HEK293T (cell line): ENCODE data around the gene NUP85.

ENCODE experiments used
- CTCF ChIA-PET: fragments of 350-600 bp; formaldehyde crosslinking; extraction: SDS; loops from one replicate; lab custom pipeline; 2021; ENCODE audit warnings: antibody characterized with exemption, inconsistent platforms; lab: Yijun Ruan, JAX
- POLR2A ChIA-PET: fragments of 350-600 bp; formaldehyde crosslinking; extraction: SDS; loops from one replicate; lab custom pipeline; 2020; ENCODE audit warnings: antibody characterized with exemption, inconsistent platforms; lab: Yijun Ruan, JAX
- DNase-seq: peaks from one replicate; pipeline ENCODE4 v3.0.0; 2012; ENCODE audit warnings: mixed read lengths; ENCODE audit errors: extremely low spot score
- ARNT ChIP-seq: fragments of 450-650 bp; IDR thresholded peaks from 2 replicates; pipeline ENCODE4 v1.6.1; 2017; ENCODE audit warnings: mild to moderate bottlenecking
- BHLHE40 ChIP-seq: fragments of 450-650 bp; IDR thresholded peaks from 2 replicates; pipeline ENCODE4 v1.6.1; 2016; ENCODE audit warnings: mild to moderate bottlenecking, moderate library complexity, borderline replicate concordance
- CTBP1 ChIP-seq: fragments of 450-650 bp; IDR thresholded peaks from 2 replicates; pipeline ENCODE4 v1.6.1; 2016; ENCODE audit warnings: borderline replicate concordance
- ELF4 ChIP-seq: fragments of 450-650 bp; IDR thresholded peaks from 2 replicates; pipeline ENCODE4 v1.6.1; 2017; ENCODE audit warnings: antibody characterized with exemption
- FOXA1 ChIP-seq: fragments of 450-650 bp; IDR thresholded peaks from 2 replicates; pipeline ENCODE4 v1.6.1; 2016; ENCODE audit warnings: mild to moderate bottlenecking
- FOXK2 ChIP-seq: fragments of 450-650 bp; IDR thresholded peaks from 2 replicates; pipeline ENCODE4 v1.6.1; 2016; ENCODE audit warnings: mild to moderate bottlenecking
- FOXM1 ChIP-seq: fragments of 450-650 bp; IDR thresholded peaks from 2 replicates; pipeline ENCODE4 v1.6.1; 2017; ENCODE audit warnings: mild to moderate bottlenecking, borderline replicate concordance
- HDGF ChIP-seq: fragments of 450-650 bp; IDR thresholded peaks from 2 replicates; pipeline ENCODE4 v1.6.1; 2017; ENCODE audit warnings: antibody characterized with exemption, borderline replicate concordance
- L3MBTL2 ChIP-seq: fragments of 450-650 bp; conservative IDR thresholded peaks from 2 replicates; pipeline ENCODE4 v1.6.1; 2016; ENCODE audit warnings: mild to moderate bottlenecking
- LEF1 ChIP-seq: fragments of 450-650 bp; IDR thresholded peaks from 2 replicates; pipeline ENCODE4 v1.6.1; 2017; ENCODE audit warnings: mild to moderate bottlenecking, borderline replicate concordance
- NFRKB ChIP-seq: fragments of 450-650 bp; IDR thresholded peaks from 2 replicates; pipeline ENCODE4 v1.6.1; 2016; ENCODE audit warnings: mild to moderate bottlenecking, moderate library complexity
- SP1 ChIP-seq: fragments of 450-650 bp; IDR thresholded peaks from 2 replicates; pipeline ENCODE4 v1.6.1; 2017
- SUZ12 ChIP-seq: fragments of 450-650 bp; IDR thresholded peaks from 2 replicates; pipeline ENCODE4 v1.6.1; 2016; ENCODE audit warnings: mild to moderate bottlenecking
- TARDBP ChIP-seq: fragments of 450-650 bp; IDR thresholded peaks from 2 replicates; pipeline ENCODE4 v1.6.1; 2016
- ZNF384 ChIP-seq: fragments of 450-650 bp; IDR thresholded peaks from 2 replicates; pipeline ENCODE4 v1.6.1; 2016
- TF ChIP-seq, protein P1 (sequence below): fragments of 450-650 bp; IDR thresholded peaks from 2 replicates; pipeline ENCODE4 v1.6.1; 2016

The NUP85 gene

DNA sequence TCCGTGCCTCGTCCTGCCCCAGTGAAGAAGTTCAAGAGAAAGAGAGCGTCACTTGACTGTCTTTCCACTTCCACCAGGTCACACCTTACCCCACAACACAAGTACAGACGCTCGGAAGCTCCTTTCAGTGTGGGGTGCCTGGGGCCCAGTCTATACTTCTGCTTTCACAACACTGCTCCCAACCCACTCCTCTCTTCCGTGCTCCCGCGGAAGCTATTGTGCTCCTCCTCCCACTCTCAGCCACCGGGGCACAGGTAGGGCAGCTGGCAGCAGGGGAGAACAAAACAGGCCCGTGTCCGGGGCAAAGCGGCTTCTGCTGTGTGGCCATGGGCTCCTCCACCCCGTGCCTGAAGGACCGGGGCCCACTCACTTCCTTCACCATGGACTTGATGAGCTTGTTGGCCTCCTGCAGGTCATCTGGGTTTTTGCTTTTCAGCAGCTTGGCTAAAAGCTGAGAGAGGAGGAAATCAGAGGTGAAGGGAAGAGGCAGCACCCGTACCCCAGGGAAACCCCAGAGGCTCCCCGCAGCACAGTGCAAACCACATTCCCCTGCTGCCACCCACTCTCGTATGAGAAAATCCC is 37.1 kb downstream of the NUP85 start:
- ChIA-PET CTCF (interaction anchor here (0.5 to 1.0 kb wide), 5 partner anchors 13 to 112 kb away, joined by 3 to 14 read pairs (median 4); partner anchors contain the start of gene MIF4GD), POLR2A (interaction anchor here (0.6 to 2.8 kb wide), 3 partner anchors 28 to 159 kb away, joined by 3 to 10 read pairs (median 3); partner anchors contain the start of gene MIF4GD)
- no peak for TF ChIP-seq ARNT
- TF ChIP-seq L3MBTL2, result no peak
- TF ChIP-seq SP1, result no peak
- no peak for TF ChIP-seq FOXK2
- TF ChIP-seq LEF1, result no peak
- TF ChIP-seq HDGF, result no peak
- TF ChIP-seq NFRKB, result no peak
- no peak for TF ChIP-seq ZNF384
- no peak for TF ChIP-seq TARDBP
- TF ChIP-seq ELF4, result no peak
- TF ChIP-seq SUZ12, result no peak
- TF ChIP-seq BHLHE40, result no peak
- no peak for TF ChIP-seq FOXA1
- TF ChIP-seq, protein P1, sequence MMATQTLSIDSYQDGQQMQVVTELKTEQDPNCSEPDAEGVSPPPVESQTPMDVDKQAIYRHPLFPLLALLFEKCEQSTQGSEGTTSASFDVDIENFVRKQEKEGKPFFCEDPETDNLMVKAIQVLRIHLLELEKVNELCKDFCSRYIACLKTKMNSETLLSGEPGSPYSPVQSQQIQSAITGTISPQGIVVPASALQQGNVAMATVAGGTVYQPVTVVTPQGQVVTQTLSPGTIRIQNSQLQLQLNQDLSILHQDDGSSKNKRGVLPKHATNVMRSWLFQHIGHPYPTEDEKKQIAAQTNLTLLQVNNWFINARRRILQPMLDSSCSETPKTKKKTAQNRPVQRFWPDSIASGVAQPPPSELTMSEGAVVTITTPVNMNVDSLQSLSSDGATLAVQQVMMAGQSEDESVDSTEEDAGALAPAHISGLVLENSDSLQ, result no peak
- TF ChIP-seq CTBP1, result no peak
- no peak for DNase-seq

DNA sequence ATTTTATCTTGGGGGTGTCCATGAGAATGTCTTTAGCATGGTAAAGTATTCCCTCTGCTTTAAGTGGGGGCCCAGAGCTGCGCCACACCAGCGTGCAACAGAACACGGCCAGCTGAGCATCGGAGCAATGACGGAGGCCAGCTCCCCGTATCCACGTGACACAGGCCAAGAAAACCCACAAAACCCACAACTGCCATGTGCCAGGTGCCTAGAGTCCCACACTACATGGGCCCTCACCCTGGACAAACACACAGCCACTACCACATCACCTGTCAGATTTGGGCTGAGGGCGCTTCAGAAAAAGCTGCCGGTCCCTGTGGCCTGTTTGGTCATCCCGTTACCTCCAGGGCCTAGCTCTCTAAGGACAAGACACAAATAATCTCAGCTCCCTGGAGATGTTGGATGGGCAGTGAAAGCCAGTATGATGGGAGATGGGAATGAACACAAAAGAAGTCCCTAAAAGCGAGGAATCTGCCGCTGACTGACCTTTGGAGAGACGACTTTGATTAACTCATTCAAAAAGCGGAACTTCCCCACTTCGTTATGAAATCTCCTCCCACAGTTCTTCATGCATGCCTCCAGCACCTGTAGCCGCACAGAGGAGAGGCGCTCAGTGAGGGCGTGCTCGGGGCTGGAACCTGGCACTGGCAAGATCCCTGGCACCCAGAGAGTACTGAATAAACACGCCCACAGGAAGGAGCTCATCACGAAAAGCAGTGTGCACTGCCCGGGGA is 38.8 kb downstream of the NUP85 start:
- POLR2A ChIA-PET, result interaction anchor here (2.8 kb wide), 1 partner anchor 27 kb away, joined by 10 read pairs; the partner anchor contains the start of gene MIF4GD
- DNase-seq, result no peak
- no peak for TF ChIP-seq ELF4
- TF ChIP-seq CTBP1, result no peak
- TF ChIP-seq SUZ12, result no peak
- TF ChIP-seq TARDBP, result no peak
- no peak for TF ChIP-seq BHLHE40
- CTCF ChIA-PET, result no interaction called here

DNA sequence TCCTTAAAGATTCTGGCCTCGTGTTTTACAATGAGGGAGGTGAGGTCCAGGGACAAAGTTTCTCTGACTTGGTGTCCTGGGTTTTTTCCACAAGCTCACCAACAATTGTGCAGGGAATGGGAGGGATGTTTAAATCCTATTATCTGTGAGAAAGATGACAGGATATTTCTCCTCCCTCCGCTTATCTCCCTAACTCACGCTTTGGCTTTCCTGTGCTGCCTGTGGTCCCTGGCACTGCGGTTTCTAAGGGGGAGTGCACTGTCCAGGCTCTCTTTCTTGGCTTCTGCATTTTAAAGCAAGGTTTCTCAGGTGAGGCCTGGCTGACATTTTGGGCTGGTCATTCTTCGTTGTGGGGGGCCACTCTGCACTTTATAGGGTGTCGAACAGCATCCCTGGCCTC is 39.5 kb downstream of the NUP85 start:
- TF ChIP-seq CTBP1, result no peak
- no peak for TF ChIP-seq LEF1
- TF ChIP-seq SP1, result no peak
- no peak for TF ChIP-seq ELF4
- TF ChIP-seq ZNF384, result no peak
- no peak for TF ChIP-seq HDGF
- TF ChIP-seq FOXA1, result no peak
- TF ChIP-seq L3MBTL2, result no peak
- TF ChIP-seq ARNT, result no peak
- TF ChIP-seq FOXM1, result no peak
- no peak for TF ChIP-seq BHLHE40
- no peak for TF ChIP-seq SUZ12
- TF ChIP-seq TARDBP, result no peak
- TF ChIP-seq NFRKB, result no peak
- TF ChIP-seq, protein P1, result no peak
- TF ChIP-seq FOXK2, result no peak
- no peak for DNase-seq
- POLR2A ChIA-PET, result no interaction called here
- CTCF ChIA-PET, result no interaction called here

DNA sequence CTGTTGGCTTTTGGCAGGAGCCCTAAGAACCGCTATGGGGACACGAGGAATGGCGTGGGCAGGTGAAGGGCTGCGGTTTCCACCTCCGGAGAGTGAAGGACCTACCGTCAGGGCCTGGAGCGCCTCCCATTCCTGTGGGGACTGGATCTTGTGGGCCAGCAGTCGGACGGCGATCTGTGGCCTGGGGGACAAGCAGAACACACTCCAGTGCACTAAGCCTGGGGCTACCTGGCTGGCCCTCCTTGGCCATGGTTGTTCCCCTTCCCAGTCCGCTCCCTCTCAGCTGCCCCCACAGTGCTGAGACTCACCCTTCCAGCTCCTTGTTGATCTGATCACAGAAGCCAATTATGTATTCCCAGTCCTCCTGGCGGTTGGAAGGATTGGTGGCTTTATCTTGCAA is 40.9 kb downstream of the NUP85 start:
- no peak for DNase-seq
- no peak for TF ChIP-seq NFRKB
- ChIA-PET CTCF (interaction anchor here (0.9 kb wide), 1 partner anchor 8 kb away, joined by 4 read pairs; no protein-coding TSS in a partner anchor), POLR2A (interaction anchor here (1.0 kb wide), 1 partner anchor 43 kb away, joined by 3 read pairs; the partner anchor contains the start of gene SLC25A19)

DNA sequence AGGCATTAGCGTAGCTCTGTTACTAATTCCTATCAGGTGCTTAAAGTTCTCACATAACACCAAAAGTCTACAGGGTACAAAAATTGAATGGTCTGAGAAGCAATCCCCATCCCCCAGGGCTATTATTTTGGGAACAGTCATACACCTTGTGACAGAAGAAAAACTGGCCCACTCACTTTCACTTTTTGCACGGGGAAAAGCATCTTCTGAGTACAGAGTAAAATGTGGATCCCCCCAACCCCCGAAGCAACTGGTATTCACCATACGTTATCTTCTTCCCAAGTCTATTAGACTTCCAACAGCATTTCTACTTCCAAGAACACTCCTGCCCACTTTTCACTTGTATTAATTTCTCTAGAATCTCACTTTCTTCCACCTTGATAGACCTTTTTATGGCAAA is 44.1 kb downstream of the NUP85 start:
- TF ChIP-seq, protein P1, result no peak
- CTCF ChIA-PET, result interaction anchor here (2.3 to 3.1 kb wide), 2 partner anchors 9 to 163 kb away, joined by 12 to 24 read pairs; no protein-coding TSS in a partner anchor
- POLR2A ChIA-PET, result interaction anchor here (0.9 to 3.8 kb wide), 5 partner anchors 9 to 44 kb away, joined by 3 to 21 read pairs (median 9); partner anchors contain the start of genes GGA3, MIF4GD, MRPS7 and NUP85

DNA sequence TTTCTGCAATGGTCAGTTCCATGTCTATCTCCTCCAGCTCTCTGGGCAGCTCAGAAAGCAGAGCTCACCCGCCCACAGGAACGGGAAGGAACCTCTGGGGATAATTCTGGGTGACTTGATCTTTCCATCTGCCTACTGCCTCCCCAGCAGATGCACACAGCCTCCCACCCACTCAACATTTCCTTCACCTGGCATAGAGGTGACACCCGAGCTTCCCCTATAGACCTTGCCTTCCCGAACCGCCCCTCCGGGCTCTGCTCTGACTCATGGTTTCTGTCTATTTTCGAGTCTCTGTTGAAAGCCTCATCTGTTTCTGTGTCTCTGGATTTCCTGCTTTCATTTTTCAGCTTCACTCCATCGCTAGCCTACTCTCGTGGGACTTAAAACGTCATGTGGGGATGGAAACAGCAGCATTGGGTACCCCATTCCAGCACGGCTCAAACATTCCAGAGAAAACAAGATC is 44.6 kb downstream of the NUP85 start:
- ChIA-PET CTCF (interaction anchor here (2.3 to 3.1 kb wide), 2 partner anchors 10 to 162 kb away, joined by 12 to 24 read pairs; no protein-coding TSS in a partner anchor), POLR2A (interaction anchor here (0.9 to 3.8 kb wide), 5 partner anchors 10 to 44 kb away, joined by 3 to 21 read pairs (median 9); partner anchors contain the start of genes GGA3, MIF4GD, MRPS7 and NUP85)
- no peak for DNase-seq
- TF ChIP-seq FOXM1, result no peak
- TF ChIP-seq ZNF384, result no peak
- TF ChIP-seq TARDBP, result no peak
- TF ChIP-seq LEF1, result no peak
- TF ChIP-seq, protein P1, result no peak
- no peak for TF ChIP-seq FOXA1
- TF ChIP-seq BHLHE40, result no peak
- no peak for TF ChIP-seq HDGF
- TF ChIP-seq FOXK2, result no peak

More for the DNA sequence above, 44.1 kb downstream of the NUP85 start:
- no peak for DNase-seq
